Measurements from ENCODE around the gene KIAA0825. TPM values are rescaled to one million over a fixed set of nuclear protein-coding genes. Genes with fewer than 3 reads are reported as not detected.

KIAA0825 gene
- total and polyA plus RNA-seq, 2 donors = 0.87 to 3.1 TPM

Other genes with a start within 250 kb of the KIAA0825 start
- 15.3 TPM for gene SLF1, start 65 bp upstream of the KIAA0825 start, total RNA-seq
- gene SLF1, start 65 bp upstream of the KIAA0825 start, polyA plus RNA-seq = 10.2 TPM

Measured in thymus (tissue), 2 donors.